Retinal pigment epithelial cell (primary cell): ENCODE data around the gene SOX30.
A peak's percentile ranks its signal among the peaks of the same experiment; 100 is the strongest.
"Not testable (repeated sequence)": the region's sequence is repeated elsewhere in the genome, so short reads cannot be mapped to it uniquely, and the experiment has no call there.

Experiments
- DNase-seq: peaks from one replicate; pipeline ENCODE4 v3.0.0-alpha.2; 2010; ENCODE audit warnings: low read depth
- H3K4me3 ChIP-seq: 2 replicates; pipeline ENCODE4 v1.5.1; 2011; ENCODE audit warnings: mild to moderate bottlenecking, low read length, control low read depth, moderate library complexity
- TF ChIP-seq, protein P1 (sequence below): conservative IDR thresholded peaks from 2 replicates; pipeline ENCODE4 v1.5.1; 2011; ENCODE audit warnings: low read depth, low read length, control low read depth, inconsistent platforms

SOX30 gene

DNA sequence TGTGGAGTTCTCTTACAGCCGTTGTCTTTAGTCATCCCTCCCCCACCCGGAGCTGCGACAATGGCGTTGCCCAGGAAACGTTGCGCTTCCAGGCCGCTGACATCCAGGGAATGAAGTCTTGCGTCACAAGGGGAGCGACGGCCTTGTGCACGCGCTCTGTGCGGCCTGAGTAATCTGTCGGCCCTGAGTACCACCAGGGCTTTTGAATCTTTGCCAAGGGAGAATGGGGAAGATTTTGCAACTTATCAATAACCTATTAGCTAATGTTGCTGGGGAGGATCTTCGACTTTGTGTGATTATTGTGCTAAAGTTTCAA is at the start of gene SOX30:
SOX30 (minus strand) TSS at position 62 of the 316 bp plus-strand sequence. CDS start 360 bp downstream, outside the sequence.
- DNase-seq, result no peak
- peak within 1 kb of the TSS; percentile 35 for H3K4me3 ChIP-seq
- TF ChIP-seq, protein P1, sequence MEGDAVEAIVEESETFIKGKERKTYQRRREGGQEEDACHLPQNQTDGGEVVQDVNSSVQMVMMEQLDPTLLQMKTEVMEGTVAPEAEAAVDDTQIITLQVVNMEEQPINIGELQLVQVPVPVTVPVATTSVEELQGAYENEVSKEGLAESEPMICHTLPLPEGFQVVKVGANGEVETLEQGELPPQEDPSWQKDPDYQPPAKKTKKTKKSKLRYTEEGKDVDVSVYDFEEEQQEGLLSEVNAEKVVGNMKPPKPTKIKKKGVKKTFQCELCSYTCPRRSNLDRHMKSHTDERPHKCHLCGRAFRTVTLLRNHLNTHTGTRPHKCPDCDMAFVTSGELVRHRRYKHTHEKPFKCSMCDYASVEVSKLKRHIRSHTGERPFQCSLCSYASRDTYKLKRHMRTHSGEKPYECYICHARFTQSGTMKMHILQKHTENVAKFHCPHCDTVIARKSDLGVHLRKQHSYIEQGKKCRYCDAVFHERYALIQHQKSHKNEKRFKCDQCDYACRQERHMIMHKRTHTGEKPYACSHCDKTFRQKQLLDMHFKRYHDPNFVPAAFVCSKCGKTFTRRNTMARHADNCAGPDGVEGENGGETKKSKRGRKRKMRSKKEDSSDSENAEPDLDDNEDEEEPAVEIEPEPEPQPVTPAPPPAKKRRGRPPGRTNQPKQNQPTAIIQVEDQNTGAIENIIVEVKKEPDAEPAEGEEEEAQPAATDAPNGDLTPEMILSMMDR, result no peak

DNA sequence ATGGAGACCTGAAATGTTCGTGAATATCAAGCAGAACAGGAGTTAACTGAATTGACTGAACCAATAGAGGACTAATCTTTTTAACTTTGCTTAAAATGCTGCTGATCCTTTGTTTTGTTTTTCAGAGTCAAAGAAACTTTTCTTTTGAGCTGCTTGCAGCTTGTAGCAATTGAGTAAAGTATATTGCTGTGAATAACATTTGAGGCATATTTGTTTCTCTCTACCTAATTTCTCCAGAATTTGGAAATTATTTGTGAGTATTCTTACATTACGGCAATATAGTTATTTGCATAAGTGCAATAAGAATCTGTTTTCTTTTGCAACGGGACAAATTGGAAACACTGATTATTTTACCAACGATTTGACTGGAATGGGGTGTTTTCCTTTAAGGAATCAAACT is 46.4 kb upstream of the SOX30 start:
- DNase-seq, H3K4me3 ChIP-seq: not testable (repeated sequence)

DNA sequence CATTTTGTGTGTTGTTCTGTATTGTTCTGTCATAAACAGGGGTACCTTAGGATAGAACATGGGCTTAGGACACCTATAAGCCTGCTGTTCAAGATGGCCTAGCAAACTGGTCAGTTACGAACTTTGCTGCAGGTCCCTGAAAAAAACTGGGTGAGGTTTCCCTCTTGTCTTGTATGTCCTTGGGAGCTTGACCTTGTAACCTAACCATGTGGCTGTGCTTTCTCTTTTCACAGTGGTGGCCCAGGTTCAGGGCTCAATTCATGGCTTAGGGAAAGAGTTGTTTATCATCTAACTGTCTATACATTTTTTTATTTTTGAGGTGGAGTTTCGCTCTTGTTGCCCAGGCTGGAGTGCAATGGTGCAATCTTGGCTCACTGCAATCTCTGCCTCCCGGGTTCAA is 43.9 kb upstream of the SOX30 start:
- H3K4me3 ChIP-seq, DNase-seq: not testable (repeated sequence)

DNA sequence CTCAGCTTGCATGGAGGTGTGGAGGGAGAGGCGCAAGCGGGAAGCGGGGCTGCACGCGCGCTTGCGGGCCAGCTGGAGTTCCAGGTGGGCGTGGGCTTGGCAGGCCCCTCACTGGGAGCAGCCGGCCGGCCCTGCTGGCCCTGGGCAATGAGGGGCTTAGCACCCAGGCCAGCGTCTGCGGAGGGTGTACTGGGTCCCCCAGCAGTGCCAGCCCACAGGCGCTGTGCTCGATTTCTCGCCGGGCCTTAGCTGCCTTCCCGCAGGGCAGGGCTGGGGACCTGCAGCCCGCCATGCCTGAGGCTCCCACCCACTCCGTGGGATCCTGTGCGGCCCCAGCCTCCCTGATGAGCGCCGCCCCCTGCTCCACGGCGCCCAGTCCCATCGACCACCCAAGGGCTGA is 41.6 kb upstream of the SOX30 start:
- H3K4me3 ChIP-seq, DNase-seq: not testable (repeated sequence)

DNA sequence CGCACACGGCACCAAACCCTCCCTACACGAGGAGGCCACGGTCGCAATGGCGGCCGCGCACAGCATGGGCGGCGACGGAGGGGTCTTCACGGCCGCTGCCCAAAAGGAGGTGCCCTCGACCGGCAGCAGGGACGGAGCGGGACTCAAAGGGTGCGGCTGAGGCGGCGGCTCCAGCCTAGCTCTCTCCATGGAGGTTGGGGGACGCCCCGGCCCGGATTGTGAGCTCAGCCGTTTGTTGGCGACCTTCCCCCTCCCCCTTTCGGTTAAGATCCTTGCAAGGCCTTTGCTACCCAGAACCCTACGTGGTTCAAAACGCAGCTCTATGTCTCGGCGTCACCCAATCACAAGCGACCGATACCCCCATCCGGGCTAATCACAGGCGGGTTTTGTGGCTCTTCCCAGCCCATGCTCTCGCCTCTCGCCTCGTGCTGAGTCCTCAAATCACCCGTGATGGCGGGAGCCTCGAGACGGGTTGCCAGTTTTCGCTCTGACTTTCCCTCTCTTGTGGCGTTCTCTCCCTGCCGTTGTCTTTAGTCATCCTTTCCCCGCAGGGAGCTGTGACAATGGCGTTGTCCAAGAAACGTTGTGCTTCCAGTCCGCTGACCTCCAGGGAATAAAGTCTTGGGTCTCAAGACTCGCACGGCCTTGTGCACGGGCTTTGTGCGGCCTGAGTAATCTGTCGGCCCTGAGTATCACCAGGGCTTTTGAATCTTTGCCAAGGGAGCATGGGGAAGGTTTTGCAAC is 38.6 kb upstream of the SOX30 start:
- TF ChIP-seq, protein P1, result no peak
- no peak overlapping the region for H3K4me3 ChIP-seq

DNA sequence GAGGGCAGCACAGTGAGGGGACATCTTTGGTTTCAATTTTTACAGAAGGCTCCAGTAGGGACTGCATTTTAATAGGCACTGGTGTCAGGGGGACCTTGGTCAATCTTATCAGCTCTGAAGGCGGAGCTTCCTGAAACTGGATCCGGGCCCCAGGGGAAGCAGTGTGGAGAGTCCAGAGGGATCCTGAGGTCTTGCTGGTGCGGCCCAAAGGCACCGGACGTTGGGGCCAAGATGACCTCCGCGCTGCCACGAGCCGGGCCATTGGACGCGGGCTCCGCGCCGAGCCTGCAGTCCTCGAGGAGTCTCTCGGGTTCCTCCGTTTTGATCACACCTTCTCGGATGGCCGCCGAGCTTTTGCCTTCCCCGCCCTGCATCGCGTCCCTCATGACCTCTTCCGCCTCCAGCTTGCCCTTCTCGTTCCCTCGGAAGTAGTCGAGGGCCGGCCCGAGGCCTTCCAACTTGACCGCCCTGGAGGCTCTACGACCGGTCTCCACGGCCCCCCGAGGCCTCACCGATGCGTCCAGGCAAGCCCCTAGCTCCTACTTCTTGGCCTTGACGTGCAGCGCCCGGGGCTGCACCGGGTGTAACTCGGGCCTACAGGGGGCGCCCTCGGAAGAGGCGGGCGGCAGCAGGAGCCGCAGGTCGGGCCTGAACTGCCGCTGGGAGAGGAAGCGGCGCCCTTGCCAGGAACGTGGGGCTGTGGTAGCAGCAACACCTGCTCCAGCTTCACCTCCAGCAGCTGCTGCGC is 37.9 kb upstream of the SOX30 start:
- TF ChIP-seq, protein P1, result peak; percentile 30
- DNase-seq, result no peak
- H3K4me3 ChIP-seq, result no peak overlapping the region

More for the DNA sequence above, 38.6 kb upstream of the SOX30 start:
- no peak for DNase-seq

DNA sequence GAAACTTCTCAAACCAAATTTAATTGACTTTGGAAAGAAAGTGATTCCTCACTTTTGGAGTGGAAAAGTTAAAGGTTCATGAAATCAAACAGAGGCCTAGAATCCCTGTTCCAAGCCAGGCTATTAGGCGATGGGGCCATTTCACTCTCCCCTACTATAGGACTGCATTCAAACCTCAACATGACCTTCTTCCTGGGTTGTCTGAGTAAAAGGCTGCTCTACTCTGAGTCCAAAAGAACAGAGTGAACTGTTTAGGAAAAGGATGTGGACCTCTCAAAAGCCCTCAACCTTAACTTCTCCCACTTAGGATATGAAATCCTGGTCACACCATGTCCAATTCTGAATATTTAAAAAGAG is 34.9 kb upstream of the SOX30 start:
- TF ChIP-seq, protein P1, result no peak
- H3K4me3 ChIP-seq, result no peak overlapping the region
- DNase-seq, result no peak

DNA sequence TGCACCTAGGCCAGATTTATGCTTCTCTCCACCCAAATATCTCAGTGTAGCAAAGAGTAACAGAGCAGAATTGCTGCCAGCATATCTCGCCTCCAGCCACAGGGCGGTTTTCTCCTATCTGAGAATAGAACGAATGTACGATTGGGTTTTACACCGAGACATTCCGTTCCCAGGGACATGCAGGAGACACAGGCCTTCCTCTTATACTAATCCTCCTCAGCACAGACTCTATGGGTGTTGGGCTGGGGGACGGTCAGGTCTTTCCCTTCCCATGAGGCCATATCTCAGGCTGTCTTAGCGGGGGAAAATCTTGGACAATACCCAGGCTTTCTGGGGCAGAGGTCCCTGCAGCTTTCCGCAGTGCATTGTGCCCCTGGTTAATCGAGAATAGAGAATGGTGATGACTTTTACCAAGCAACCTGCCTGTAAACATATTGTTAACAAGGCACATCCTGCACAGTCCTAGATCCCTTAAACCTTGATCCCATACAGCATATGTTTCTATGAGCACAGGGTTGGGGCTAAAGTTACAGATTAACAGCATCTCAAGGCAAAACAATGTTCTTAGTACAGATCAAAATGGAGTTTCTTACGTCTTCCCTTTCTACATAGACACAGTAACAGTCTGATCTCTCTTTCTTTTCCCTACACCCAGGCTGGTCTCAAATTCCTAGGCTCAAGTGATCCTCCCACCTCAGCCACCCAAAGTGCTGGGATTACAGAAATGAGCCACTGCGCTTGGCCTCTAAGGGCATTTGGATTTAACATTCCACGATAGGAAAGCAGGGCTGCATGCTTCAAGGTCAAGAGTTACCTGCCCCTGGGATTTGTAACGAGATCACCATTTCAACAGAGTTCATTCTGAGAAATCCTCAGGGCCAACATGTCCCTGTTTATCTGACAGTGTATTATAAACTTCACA is 34.3 kb upstream of the SOX30 start:
- H3K4me3 ChIP-seq, DNase-seq: not testable (repeated sequence)

DNA sequence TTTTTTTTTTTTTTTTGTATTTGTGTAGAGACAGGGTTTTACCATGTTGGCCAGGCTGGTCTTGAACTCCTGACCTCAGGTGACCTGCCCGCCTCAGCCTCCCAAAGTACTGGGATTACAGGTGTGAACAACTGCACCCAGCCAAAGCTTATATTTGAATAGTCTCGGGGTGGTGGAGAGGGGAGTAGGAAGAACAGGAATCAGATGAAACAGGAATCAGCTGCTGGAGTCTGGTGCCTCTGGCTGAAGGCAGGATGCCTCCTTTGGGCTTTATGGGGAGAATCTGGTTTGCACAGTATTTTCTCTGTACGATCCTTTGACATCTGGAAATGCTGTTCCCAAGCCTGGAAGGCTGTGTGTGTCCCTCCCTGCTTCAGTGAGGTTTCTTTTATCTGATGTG is 30.0 kb upstream of the SOX30 start:
- DNase-seq, result no peak
- no peak overlapping the region for H3K4me3 ChIP-seq
- TF ChIP-seq, protein P1, result no peak
